GM10266 (cell line): ENCODE results near the gene ZSCAN1.
A peak's percentile ranks its signal among the peaks of the same experiment; 100 is the strongest.

Source experiments
- DNase-seq: peaks from one replicate; pipeline ENCODE4 v3.0.0; 2012; ENCODE audit errors: extremely low spot score
- CTCF ChIP-seq: IDR thresholded peaks from 2 replicates; pipeline ENCODE4 v1.5.1; 2012; ENCODE audit warnings: mild to moderate bottlenecking, low read depth; ENCODE audit not compliant: control insufficient read depth, insufficient read depth; ENCODE audit errors: missing control alignments

Gene ZSCAN1

GRCh38 chr19:58021541-58022282, 12.1 kb upstream of the ZSCAN1 start:
- DNase-seq: no peak

DNA sequence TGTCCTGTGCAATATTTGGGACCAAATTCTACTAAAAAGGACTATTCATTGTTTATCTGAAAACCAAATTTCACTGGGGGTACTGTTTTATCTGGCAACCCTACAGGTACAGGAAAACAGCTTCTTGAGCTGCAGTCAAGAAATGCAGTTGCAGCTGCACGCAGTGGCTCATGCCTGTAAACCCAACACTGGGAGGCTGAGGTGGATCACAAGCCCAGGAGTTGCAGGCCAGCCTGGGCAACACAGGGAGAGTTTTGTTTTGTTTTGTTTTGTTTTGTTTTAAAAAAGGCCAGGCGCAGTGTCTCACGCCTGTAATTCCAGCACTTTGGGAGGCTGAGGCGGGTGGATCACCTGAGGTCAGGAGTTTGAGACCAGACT, 11.6 kb upstream of the ZSCAN1 start:
- DNase-seq: no peak
- no peak for TF ChIP-seq CTCF

More at GRCh38 chr19:58021541-58022282, 12.1 kb upstream of the ZSCAN1 start:
- peak; percentile 21 for TF ChIP-seq CTCF

DNA sequence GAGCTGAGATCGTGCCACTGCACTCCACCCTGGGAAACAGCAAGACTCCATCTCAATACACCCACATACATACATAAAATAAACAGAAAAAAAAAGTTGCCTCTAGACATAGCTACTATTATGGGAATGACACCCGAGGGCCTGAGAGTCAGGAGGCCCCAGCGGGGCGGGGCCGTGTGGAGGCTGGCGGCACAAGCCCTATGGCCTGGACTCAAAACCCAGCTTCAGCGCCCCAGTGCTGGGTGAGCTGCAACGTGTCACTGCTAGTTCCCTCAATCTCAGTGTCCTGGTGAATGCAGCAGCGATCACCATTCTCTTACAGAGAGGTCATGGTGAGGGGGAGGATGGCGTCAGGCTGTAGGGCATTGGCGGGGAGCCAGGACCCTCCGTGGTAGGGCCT, 9.2 kb upstream of the ZSCAN1 start:
- no peak for TF ChIP-seq CTCF
- no peak for DNase-seq

- DNase-seq: no peak
Observed at GRCh38 chr19:58034477-58034793, 610 bp downstream of the ZSCAN1 start.

DNA sequence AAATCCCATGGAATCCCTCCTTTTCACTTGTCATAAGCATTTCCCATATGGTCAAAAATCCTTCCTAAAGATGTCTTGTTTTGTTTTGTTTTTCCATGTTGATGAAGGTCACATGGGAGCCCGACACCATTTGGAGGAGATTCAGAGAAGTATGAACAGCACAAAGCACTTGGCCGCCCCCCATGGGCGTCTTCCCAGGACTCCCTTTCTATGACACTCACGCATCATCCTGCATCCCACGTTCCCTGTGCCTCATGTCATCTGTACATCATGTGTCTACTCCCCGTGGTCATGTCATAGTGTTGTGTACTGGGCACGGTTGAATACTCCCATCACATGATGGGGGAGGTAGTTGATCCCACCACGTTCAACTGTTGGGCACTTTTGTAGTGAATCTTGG, 2.0 kb downstream of the ZSCAN1 start:
- TF ChIP-seq CTCF: no peak

More at GRCh38 chr19:58034477-58034793, 610 bp downstream of the ZSCAN1 start:
- TF ChIP-seq CTCF: no peak

DNA sequence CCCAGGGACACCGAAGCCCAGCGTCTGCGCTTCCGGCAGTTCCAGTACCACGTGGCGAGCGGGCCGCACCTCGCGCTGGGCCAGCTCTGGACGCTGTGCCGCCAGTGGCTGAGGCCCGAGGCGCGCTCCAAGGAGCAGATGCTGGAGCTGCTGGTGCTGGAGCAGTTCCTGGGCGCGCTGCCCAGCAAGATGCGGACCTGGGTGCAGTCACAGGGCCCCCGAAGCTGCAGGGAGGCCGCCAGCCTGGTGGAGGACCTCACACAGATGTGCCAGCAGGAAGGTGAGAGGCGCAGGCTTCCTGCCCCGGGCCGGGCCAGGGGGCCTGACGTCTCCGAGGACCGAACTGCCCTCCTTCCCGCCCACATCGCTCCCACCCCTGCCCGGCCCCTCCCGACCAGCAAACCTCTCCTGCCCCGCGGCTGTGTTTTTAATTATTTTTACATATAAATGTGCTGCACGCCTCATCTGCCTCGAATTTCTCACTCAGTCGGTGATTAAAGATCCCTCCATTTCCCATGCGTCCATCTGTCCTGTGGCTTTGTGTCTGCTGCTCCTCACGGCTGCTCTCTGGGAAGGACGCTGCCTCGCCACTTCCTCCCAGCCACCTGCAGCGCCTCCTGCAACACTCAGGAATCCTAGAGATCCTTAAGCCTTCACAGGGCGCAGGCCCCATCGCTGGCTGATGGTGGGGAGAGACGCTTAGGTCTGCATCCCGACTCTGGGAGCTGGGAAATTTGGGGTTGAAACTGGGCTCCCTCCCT, 4.3 kb downstream of the ZSCAN1 start:
- TF ChIP-seq CTCF: no peak
- no peak for DNase-seq

More for the DNA sequence above, 2.0 kb downstream of the ZSCAN1 start:
- no peak for DNase-seq

GRCh38 chr19:58038688-58039204, 4.9 kb downstream of the ZSCAN1 start:
- no peak for DNase-seq
- TF ChIP-seq CTCF: no peak
